GM19467 (cell line): ENCODE data around the gene COPE.
"Not testable (repeated sequence)": the region's sequence is repeated elsewhere in the genome, so short reads cannot be mapped to it uniquely, and the experiment has no call there.

Experiments
- ATAC-seq: cut with Tn5 transposase; IDR thresholded peaks from one replicate; pipeline ENCODE4 v1.9.1; 2021; ENCODE audit warnings: mild to moderate bottlenecking, moderate library complexity; ENCODE audit not compliant: unreplicated experiment

Gene COPE

DNA sequence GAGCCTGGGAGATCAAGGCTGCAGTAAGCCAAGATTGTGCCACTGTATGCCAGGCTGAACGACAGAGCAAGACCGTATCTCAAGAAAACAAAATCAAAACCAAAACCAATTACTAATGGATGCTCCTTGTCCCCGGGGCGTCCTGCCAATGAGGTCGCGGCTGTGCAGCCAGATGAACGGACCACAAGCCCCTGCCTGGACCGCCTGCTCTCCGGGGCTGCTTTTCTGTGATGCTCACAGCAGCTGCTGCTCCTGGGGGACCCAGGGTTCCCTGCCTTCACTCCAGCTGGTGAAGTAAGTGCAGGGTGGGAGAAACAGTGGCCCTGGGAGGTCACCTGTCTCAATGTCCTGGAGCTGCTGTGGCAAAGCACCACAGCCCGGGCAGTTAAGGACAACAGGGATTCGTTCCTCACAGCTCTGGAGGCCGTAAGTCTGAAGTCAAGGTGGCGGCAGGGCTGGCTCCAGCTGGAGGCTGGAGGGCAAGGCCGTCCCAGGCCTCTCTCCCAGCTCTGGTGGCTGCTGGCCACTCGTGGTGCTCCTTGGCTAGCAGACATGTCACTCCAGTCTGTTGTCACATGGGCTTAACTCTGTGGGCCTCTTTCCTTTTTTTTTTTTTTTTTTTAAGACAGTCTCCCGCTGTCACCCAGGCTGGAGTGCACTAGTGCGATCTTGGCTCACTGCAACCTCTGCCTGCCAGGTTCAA, 10.1 kb downstream of the COPE start:
- ATAC-seq: no peak

DNA sequence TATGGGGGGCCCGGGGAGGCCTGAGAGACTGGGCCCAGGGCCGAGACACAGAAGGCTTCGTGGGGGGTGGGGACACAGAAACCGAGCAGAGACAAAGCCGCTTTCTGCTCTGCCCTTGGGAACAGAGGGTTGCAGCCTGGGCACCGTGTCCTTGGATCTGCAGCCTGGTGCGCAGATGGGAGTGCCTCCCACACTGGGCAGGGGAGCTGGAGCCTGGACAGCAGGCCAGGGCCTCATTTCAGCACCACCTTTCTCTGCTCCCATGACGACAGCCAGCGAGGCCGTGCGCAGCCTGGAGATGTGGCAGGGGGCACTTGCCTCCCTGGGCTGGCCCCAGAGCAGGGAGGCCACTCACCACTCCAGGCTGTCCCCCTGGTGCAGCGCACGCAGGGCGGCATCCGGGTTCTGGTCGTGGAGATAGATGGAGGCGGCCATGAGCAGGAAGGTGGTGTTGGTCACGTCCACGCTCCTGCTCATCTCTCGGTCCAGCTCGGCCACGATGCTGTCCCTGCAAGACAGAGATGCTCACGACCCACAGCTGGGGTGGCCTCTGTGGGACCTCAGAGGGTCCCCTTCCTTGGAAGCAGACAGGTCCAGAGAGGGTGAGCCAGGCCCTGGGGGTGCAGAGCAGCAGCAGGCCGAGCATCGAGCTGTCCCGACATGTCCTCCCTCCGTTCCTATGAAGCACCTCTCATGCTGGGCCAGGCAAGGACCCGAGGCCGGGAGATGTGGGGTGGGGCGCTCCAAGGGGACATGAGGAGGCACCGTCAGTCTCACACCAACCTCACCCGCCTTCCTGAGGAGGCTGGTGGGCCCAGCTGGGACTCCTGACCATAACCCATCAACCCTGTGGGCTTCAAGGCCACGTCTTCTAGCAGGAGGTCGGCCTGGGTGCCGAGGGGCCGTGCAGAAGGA, 12.3 kb downstream of the COPE start:
- ATAC-seq: no peak

DNA sequence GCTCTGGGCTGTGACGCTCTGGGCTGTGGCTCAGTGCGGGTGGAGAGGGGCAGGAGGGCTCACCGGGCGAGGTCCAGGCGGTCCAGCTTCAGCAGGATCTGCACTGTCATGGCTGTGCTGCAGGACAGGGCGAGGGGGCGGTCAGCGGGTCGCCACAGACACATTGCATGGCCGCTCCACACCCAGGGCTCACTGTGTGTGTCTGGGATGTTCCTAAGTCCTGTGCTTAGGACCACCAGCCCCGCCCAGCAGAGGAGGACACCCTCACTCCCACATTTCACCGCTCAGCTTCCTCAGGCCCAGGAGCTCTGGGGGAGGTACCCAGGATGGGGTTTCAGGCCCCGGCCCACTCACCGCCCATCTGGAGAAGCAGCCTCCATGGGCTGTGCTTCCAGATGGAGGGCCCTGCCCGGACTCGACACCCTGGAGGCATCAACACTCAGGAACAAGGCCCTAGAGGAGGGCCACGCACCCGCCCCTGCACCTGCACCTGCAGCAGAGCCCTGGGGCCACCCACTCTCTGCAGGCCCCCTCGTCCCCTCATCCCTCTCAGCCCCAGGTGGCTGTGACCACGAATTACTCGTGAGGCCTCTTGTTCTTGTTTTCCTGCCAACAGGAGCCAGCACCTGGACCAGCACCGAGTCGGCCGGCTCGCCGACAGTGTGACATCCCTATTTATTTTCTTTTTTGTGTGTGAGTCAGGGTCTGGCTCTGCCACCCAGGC, 13.5 kb downstream of the COPE start:
- ATAC-seq: no peak

DNA sequence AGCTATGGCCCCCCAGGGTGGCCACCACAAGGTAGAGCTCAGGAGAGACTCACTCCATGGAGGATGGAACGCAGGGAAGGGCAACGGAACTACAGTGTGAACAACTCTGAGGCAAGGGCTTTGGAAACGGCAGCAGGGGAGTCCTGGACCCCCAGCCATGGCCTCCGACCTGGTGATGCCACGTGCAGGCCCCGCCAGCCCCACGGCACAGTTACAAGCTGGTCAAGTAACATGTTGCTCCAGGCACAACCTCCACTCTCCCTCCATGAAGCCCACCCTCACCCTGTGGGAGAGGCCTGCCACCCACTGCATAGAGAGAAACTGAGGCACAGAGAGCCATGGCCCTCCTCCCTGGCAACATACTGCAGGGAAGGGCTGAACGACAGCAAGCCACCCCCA, 14.1 kb downstream of the COPE start:
- no peak for ATAC-seq

DNA sequence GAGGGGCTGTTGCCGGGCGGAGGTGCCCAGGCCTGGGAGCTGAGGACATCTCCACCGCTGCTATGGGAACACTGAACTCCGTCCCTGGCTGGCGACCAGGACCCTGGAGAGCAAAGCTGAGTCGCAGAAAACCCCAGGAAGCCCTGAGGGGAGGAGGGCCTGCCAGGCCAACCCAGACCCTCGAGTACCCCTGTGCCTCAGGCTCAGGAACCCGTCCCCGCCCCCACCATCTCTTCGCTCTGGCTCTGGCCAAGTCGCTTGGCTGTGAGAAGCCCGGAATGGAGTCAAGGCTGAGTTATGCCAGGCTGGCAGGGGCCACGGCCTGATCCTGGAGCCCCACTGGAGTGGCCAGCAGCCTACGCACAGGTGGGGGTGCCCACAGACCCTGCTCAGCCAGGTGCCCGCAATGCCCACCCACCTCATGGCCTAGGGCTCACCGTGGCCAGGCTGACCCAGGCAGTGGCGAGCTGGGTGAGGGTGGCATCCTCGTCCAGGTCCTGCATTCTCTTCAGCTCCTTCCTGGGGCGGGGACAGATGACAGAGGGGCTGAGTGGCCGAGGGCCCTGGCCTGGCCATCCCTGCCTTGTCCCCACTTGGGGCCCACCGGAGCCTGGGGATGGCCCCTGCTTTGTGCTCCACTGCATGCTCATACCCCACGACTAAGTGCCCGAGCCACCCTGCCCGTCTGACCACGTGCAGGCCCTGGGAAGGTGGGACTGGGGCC, 14.7 kb downstream of the COPE start:
- ATAC-seq: no peak

DNA sequence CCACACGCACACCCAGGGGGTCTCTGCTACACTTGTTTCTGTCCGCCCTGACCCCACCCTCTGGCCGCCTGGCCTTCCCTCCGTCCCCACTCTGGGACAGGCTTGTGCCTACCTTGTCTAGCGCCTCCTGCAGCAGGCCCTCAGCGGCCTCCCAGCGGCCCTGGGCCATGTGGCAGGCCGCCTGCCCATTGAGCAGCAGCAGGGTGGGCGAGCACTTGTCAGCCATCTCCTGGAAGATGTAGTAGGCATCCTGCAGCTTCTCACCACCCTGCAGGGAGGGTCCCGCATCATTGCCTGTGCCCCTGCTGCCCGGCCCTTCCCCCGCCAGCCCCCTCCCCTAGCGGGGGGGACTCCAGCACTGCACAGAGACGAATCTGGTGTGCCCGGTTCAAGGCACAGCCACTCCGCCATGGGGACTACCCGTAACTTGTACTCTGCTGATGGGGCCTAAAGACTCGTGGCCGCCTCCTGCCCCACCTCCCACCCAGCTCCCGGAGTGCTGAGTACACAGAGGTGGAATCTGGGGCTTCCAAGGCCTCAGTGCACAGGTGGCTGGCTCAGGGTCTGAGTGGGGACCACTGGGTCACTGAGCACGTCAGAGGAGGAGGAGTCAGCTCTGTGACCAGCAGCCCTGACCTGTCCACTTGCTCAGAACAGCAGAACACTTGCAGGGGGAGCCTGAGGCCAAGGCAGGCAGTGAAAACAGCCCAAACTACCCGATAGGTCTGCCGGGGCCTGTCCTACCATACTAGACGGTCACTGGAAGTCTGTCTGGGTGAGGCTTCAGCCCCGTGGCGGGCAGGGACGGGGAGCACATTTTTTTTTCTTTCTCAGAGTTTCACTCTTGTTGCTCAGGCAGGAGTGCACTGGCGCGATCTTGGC, 15.8 kb downstream of the COPE start:
- no peak for ATAC-seq

DNA sequence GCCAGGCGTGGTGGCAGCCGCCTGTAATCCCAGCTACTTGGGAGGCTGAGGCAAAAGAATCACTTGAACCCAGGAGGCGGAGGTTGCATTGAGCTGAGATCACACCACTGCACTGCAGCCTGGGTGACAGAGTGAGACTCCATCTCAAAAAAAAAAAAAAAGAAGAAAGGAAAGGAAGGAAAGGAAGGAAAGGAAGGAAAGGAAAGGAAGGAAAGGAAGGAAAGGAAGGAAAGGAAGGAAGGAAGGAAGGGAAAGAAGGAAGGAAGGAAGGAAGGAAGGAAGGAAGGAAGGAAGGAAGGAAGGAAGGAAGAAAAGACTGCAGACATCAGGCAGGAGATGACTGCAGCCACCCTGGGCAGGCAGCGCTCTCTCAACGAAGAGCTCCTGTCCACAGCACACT, 16.7 kb downstream of the COPE start:
- ATAC-seq: not testable (repeated sequence)

DNA sequence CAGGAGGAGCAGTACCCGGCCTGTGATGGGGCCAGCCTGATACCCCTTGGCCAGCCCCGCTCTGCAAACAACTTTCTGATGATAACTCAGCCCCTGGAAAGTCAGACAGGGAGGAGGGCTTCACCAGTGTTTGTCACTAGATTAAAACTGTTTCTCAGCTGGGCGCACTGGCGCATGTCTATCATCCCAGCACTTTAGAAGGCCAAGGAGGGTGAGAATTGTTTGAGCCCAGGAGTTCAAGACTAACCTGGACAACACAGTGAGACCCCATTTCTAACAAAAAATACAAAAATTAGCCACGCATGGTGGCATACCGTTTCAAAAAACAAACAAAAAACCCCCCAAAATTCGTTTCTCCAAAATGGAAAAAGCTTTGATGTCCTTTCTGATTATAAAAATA, 17.7 kb downstream of the COPE start:
- no peak for ATAC-seq

DNA sequence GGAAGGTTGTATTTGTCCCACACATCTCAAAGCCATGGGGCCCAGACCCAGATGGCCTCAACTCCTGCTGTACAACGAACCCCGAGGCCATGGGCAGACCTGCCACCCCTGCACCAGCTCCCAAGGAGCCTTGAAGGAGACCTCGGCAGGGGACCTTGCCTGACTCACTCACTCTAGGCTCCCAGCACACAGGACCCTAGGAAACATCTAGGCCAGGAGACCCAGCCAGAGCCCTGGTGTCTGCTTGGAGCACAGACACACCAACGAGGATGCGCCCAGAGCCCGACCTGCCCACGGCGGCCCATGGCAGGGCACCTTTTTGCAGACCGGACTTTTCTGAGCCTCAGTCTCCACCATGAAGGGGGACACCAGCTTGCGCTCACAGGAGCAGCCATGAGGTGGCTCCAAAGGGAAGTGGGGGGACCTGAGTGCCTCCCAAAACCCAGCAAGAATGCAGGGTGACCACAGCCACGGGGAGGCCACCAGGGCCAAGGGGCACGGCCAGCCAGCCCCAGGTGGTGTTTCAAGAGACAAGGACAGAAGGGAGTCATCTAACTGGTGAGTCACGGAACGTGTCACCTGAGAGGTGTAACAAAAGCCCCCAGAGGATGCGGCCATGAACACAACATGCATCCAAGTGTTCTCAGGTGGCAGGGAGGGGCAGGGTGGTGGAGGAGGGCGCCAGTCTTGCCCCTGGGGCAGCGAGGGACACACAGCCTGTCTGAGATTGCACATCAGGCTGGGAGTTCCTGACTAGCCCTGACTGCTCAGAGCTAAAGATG, 18.3 kb downstream of the COPE start:
- ATAC-seq: no peak

DNA sequence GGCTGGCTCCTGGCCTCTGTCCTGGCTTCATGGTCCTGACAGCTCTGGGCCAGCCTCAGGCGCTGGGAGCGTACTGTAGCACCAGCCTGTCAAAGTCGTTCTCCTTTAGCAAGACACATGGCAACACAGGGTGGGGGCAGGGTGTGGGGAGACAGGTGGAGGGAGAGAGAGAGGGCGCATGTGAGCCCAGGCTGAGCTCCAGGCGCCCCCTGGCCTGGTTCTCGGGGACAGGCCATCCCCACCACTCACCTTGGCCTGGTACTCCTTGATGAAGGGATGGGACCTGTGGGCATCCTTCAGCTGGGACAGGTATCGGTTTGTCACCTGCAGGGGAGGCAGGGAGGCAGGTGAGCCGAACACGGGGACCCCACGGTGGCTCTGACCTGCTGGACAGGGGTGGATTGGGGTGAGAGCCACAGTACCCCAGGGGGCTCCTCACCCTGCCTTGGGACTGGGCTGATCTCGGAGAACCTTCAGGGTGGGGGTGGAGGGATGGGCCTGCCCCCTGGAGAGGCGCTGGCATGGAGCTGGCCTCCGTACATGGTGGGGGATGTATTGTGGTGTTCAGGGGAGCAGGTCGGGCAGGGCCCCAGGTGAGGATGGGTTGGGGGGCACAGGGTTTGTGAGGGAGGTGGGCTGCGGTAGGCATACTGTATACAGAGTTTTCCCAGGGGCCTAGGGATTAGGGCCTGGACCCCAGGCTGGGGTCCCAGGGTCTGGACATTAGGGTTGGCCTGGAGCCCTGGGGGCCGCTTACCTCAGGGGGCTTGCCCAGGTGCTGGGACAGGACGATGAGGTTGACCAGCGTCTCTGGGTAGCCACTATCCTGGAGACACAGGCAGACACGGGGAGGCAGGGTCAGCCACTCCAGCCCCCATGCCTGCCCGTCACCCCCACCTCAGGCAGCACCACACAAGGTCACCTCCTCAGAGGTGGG, 19.3 kb downstream of the COPE start:
- no peak for ATAC-seq

DNA sequence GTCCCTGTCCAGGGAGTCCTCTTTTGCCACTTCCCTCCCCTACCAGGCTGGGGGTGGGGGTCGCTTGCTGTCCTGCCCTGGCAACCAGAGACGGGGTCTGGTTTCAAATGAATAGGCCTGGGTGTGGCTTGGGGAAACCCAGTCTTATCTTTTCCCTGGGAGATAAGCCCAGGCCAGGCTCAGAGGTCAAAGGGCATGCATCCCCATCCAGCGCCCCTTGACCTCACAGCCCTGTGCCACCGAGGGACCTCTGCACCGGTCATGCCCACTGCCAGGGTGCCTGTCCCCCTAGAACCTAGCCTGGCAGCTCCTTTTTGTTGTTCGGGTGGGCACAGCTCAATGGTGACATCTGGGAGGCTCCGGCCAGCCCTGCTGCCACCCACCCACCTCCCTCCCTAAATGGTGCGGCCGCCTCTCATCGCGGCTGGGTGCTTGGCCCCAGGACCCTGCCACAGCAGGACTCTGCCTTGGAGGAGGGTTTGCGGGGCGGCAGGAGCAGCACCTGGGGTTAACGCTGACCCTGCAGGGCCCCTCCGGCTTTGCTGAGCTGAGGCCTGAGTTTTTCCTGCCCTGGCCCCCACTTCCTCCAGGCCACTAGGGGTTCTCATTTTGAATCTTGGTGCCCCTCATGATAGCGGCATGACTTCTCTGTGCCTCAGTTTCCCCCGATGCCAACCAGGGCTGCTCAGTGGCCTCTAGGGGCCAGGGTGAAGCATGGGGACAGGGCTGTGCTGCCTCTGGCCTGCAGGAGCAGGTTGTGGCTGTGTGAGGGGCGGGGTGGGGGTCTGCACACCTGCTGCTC, 20.4 kb downstream of the COPE start:
- ATAC-seq: no peak

DNA sequence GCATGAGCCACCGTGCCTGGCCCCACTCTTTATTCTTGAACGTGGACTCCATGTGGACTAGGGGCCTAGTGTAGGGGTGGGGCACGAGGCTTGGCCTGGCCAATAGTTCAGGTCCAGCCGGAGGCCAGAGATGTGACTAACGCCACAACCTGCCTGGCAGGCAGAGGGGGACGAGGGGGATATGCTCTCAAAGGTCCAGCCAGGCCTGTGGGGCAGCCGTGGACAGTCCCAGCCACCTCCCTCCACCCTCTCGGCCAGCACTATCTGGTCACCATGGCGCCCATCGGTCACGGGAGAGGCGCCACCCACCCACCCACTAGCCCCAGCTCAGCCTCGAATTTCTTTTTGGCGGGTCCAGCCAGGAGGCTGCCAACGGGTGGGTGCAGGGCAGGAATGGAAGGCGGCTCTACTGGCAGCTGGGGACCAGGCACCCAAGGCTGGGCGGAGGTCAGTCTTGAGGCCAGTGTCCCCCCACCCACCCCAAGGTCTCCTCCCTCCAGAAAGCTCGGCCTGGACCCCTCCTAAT, 21.0 kb downstream of the COPE start:
- no peak for ATAC-seq

DNA sequence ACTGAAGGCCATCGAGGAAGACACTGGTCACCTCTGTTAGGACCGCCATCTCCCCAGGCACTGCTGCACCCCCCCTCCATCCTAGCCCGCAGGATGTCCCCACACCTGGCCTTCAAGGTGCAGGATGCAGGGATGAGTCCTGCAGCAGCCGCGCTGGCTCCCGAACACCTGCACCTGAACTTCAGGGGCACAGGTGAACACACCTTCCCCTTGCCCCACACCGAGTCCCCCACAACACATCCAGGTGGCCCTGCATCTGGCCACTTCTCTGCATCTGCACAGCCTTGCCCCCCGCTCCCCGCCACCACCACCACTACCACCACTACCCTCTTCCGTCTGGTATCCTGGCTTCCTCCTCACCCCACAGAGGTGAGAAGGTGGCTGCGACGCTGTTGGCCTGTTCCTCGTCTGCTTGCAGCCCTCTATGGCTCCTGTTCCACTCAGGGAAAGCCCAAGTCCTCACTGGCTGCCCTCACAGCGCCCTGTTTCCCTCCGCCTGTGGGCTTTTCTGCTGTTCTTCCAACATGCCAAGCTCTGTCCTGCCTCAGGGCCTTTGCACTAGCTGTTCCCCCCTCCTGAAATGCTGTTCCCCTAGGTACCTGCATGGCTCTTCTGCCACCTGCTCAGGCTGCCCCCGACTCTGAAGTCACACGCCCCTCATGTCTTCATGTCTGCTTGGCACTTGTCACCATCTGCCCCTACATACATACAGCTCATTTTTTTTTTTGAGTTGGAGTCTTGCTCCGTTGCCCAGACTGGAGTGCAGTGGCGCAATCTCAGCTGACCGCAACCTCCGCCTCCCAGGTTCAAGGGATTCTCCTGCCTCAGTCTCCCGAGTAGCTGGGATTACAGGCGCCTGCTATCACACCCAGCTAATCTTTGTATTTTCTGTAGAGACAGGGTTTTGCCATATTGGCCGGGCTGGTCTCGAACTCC, 21.8 kb downstream of the COPE start:
- ATAC-seq: no peak

DNA sequence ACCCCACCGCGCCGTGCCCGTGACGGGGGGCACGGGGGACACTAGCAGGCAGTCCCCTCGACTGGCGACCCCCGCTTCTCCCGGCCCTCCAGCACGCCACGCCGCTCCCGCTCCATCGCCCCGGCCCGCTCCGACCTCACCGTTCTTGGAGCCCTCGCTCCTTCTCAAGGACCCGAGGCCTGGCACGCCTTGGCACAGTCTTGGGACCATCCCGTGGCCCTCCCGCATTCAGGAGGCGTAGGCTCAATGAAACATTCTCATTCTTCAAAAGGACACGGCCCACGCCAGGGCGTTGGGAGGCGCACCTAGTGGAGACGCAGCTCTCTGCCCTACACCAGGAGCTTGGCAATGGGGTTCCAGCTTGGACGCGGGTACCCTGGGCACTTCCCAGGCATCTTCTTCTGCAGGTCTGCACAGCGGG, 22.8 kb downstream of the COPE start:
- ATAC-seq: no peak

DNA sequence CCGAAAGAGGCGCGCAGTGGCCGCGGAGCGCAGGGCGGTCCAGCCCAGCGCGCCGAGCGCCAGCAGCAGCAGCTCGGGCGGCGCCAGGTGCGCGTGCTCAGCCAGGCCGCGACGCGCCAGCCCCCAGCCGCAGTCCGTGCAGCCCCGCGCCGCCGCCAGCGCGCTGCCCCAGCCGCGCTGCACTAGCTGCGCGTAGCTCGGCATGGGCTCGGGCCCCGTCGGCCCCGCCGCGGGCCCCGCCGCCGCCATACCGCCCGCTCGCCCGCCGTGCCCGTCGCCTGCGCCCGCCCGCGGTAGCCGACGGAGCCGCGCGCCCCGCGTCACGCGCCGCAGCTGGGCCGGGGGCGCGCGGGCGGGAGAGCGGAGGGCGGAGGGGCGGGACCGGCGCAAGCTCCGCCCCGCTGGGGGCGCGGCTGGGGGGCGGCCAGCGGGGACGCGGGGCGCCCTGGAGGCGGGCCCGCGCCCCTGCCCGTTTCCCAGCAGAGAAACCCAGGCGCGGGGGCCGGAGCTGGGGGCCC, 23.3 kb downstream of the COPE start, which contains the start of gene CERS1:
Gene CERS1 (minus strand): TSS at position 335 of the 518 bp plus-strand sequence. CDS start 86 bp downstream, at position 249.
- ATAC-seq: no peak
